ENCODE measurements around the gene DLGAP5. TPM values are rescaled to one million over a fixed set of nuclear protein-coding genes. Genes with fewer than 3 reads are reported as not detected.

The DLGAP5 gene
- polyA plus RNA-seq, 3 donors: 0.10 to 0.12 TPM; not detected in 1

- 56 to 66% (median 65%) methylated on average over 11 of the region's 11 CpGs for WGBS, 3 donors
- H3K27ac ChIP-seq (ENCODE audit: low read depth, low read length): no peak overlapping the region
Measured at GRCh38 chr14:55192054-55192621, 753 bp upstream of the DLGAP5 start.

DNA sequence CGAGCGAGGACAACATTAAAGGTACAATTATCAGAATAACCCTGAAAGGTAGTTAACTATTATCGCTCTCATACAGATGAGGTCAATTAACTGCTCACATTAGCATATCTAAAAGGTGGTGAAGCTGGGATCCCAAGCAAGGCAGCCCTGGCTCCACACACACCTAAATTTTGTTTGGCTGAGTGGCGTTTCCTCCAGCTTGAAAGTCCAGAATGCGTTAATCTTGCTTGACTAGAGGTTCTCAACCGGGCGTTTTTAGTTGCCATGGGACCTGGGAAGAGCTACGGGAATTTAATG lies 531 bp downstream of the DLGAP5 start:
- H3K27ac ChIP-seq (ENCODE audit: low read depth, low read length): no peak overlapping the region
- 5 to 13% (median 10%) methylated on average over 8 of the region's 8 CpGs for WGBS, 3 donors

DNA sequence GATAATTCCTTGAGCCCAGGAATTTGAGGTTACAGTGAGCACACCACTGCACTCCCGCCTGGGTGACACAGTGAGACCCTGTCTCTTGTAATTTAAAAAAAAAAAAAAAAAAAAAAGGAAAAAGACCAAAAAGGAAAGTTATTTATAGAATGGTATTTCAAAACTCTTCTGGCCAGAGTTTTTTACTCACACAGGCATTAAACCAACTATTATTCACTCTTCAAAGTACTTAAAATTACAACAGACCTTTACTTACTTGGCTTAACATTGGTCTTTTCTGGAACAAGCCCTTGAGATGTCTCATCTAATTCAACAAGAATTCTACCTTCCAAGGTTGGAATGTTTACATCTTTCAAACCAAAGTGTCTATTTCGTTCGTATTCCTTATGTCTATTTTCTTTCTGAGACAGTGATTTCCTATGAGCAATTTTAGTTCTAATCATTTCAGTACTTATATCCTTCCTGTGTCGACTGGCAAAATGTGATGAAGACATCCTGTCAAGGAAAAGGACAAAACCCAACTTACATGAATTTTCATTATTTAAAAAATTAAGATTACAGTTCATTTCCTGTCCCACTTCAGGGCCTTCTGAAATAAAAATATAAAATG lies 2.6 kb downstream of the DLGAP5 start:
- WGBS, 3 donors: 75 to 85% (median 75%) methylated on average over 4 of the region's 4 CpGs
- H3K27ac ChIP-seq (ENCODE audit: low read depth, low read length): no peak overlapping the region

GRCh38 chr14:55180434-55180833 lies 11.0 kb downstream of the DLGAP5 start:
- no peak overlapping the region for H3K27ac ChIP-seq (ENCODE audit: low read depth, low read length)
- 49 to 68% (median 58%) methylated on average over 4 of the region's 4 CpGs for WGBS, 3 donors

- no peak overlapping the region for H3K27ac ChIP-seq (ENCODE audit: low read depth, low read length)
- 84 to 92% (median 84%) methylated on average over 2 of the region's 2 CpGs for WGBS, 3 donors
Measured at GRCh38 chr14:55180006-55180405, 11.4 kb downstream of the DLGAP5 start.

DNA sequence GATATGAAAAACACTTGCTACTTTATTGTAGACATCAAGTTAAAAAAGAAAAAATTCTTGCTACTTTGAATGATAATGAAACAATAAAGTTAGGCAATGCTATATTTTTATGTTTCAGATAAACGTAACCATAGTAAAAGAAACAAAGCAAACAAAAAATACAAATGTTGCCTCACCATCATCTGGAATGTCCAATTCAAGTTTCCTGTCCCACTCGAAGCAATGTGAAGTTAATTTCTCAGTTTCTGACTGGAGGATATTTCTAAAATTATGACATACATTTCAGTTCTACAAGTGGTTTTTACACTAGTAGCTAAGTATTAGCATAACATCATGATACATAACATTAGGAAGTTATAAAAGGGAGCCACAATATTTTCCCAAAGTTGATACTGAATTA lies 20.9 kb downstream of the DLGAP5 start:
- 60 to 86% (median 75%) methylated on average over 2 of the region's 2 CpGs for WGBS, 3 donors
- no peak overlapping the region for H3K27ac ChIP-seq (ENCODE audit: low read depth, low read length)

DNA sequence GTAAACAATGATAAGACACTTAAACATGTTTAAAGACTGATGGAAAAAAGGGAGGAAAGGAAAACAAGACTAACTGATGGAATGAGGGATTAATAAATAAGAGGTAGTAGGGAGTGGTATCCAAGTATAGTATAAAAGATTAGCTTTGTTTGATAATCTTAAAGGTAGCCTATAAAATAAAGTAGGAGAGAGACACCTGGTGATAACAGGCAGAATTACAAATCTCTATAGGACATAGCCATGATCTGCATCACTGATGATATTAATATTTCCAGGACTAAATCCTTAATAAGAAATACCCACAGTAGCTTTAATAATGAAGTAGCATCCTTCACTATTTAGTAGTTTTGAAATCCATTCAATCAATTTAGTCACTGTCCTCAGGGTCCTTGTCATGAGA lies 30.4 kb downstream of the DLGAP5 start:
- H3K27ac ChIP-seq (ENCODE audit: low read depth, low read length): no peak overlapping the region

DNA sequence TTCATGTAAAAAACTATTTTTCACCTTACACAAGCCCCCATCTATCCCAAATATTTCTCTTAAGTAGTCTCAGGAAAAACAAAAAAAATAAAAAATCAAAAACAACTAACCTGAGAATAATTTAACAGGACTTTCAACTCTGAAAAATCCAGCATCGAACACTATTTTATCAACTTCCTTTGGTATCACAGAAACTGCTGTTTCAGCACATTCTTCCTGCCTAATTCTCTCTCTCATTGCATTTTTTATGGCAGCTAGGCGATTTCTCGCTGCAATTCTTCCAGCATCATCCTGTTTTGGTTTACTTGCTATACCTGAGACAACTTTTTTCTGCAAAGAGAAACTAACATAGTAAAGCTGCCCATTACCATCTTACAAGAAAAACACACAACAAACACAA lies 33.0 kb downstream of the DLGAP5 start:
- H3K27ac ChIP-seq (ENCODE audit: low read depth, low read length): no peak overlapping the region
- 47 to 79% (median 49%) methylated on average over 3 of the region's 3 CpGs for WGBS, 3 donors

GRCh38 chr14:55157080-55157479 lies 34.3 kb downstream of the DLGAP5 start:
- WGBS, 3 donors: 90 to 93% (median 91%) methylated on average over 1 of the region's 1 CpG
- no peak overlapping the region for H3K27ac ChIP-seq (ENCODE audit: low read depth, low read length)

GRCh38 chr14:55153951-55154350 lies 37.4 kb downstream of the DLGAP5 start:
- no peak overlapping the region for H3K27ac ChIP-seq (ENCODE audit: low read depth, low read length)
- 97 to 99% (median 98%) methylated on average over 3 of the region's 3 CpGs for WGBS, 3 donors

GRCh38 chr14:55152052-55152753 lies 39.2 kb downstream of the DLGAP5 start:
- 73 to 97% (median 87%) methylated on average over 1 of the region's 1 CpG for WGBS, 3 donors
- H3K27ac ChIP-seq (ENCODE audit: low read depth, low read length): no peak overlapping the region

- H3K27ac ChIP-seq (ENCODE audit: low read depth, low read length): no peak overlapping the region
- 89 to 91% (median 91%) methylated on average over 1 of the region's 1 CpG for WGBS, 3 donors
Measured at GRCh38 chr14:55151601-55152000, 39.8 kb downstream of the DLGAP5 start.

DNA sequence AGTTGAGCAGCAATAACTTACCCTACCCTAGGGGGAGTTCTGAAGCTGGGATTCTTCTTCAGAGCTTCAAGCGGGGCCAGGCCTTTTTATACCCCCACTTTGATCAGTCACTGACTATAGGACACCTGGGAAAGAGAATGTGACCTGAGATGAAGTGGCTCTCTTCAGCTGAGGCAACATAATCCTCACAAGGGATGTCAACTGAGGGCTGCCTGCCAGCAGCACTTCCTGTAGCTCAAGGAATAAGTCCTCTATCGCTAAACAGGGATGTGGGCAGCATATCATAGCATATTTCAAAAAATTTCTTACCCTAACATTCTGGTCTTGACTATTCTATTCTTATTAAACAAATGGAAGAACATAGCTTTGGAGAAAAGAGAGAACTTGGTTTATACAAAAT lies 45.0 kb downstream of the DLGAP5 start:
- H3K27ac ChIP-seq (ENCODE audit: low read depth, low read length): no peak overlapping the region
- WGBS, 3 donors: 63 to 95% (median 79%) methylated on average over 2 of the region's 2 CpGs

DNA sequence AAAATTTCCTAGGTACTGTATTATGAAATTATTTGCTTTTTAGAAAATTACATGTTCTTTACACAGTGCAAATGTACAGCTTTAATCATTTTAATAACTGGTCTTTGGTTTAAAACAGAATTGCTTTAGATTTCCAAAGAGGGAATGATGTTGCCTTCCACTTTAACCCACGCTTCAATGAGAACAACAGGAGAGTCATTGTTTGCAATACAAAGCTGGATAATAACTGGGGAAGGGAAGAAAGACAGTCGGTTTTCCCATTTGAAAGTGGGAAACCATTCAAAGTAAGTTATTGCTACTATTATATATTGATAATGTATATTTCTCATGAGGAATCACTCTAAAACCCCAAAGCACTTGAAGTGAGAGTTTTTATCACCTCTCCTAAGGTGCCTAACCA lies 48.9 kb downstream of the DLGAP5 start:
- no peak overlapping the region for H3K27ac ChIP-seq (ENCODE audit: low read depth, low read length)
- WGBS, 3 donors: 81 to 91% (median 91%) methylated on average over 2 of the region's 2 CpGs

DNA sequence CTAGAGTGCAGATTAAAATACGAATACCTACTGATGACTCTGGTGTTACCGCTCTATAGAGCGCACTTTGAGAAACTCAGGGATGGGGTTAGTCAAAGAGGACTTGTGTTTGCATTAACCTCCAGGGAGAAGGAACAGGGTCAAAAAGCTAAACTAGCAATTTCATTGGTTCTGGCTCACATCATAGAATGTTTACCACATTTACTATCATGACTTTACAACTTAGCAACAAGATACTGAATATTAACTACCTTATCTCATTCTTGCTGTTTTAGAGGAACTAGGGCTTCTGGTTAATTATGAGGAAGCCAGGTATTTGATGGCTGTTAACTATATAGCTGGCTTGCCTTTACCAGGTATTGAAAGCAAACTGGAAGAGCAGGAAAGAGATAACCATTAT lies 49.6 kb downstream of the DLGAP5 start:
- WGBS, 3 donors: 95 to 97% (median 97%) methylated on average over 3 of the region's 3 CpGs
- H3K27ac ChIP-seq (ENCODE audit: low read depth, low read length): no peak overlapping the region

DNA sequence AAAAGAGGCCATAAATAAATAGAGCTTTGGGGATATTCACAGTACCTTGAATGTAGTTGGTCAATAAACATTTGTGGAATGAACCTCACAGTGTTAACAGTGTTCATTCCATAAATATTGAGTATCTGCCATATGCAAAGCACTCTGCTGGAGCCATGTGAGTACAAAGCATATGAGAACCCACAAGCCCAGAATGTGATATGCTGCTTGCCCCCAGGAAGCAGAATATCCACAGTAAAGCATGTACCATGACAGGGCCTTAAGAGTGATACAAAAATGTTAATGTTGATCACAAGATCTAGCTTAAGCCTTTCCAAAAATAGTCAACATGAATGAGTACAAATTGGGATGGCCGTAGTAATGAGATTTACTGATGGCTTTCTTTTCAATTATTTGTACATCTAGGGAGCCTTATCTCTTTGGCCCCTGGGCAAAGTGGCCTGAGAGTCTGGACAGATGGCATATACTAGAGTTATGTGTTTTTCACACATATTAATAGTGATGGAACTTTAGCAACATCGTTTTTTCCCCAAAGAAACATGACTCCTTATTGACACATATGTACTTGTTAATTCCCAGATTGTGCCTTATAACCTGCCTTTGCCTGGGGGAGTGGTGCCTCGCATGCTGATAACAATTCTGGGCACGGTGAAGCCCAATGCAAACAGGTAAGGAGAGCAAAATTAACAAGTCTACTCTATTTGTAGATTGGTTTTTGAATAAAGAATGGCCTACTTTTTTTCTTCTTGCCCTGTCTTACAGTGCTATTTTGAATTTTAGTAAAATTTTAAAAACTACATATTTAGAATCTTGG lies 51.5 kb downstream of the DLGAP5 start:
- WGBS, 3 donors: 39 to 94% (median 85%) methylated on average over 4 of the region's 4 CpGs
- no peak overlapping the region for H3K27ac ChIP-seq (ENCODE audit: low read depth, low read length)

DNA sequence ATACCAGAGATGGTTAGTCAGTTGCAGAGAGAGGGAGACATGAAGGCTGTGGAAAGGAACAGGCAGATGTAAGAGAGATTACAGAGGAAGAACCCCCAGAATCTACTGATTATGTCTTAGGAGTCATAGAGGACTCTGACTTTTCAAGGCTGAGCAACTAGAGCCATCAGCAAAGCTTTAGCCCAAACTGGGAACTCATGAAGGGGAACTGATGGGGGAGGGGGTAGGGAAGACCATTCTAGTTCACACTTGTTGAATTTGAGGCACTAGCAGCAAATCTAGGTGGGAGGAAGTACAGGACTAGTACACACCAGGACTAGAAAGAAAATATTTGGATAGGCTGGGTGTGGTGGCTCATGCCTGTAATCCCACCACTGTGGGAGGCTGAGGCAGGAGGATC lies 52.2 kb downstream of the DLGAP5 start:
- H3K27ac ChIP-seq (ENCODE audit: low read depth, low read length): no peak overlapping the region

DNA sequence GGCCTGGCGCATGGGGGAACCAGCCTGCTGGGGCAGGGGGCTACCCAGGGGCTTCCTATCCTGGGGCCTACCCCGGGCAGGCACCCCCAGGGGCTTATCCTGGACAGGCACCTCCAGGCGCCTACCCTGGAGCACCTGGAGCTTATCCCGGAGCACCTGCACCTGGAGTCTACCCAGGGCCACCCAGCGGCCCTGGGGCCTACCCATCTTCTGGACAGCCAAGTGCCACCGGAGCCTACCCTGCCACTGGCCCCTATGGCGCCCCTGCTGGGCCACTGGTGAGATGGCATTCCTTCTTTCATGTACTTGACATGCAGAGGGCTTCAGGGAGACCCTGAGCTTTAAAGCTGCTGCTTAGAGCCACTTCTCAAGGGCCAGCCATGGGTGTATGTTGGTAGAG lies 53.3 kb downstream of the DLGAP5 start:
- H3K27ac ChIP-seq (ENCODE audit: low read depth, low read length): no peak overlapping the region
- WGBS, 3 donors: 85 to 93% (median 87%) methylated on average over 7 of the region's 7 CpGs
